Karpas-422 (cell line): ENCODE results near the gene SCN5A. TPM values are rescaled to one million over a fixed set of nuclear protein-coding genes. Genes with fewer than 3 reads are reported as not detected.

Experiments
- DNase-seq: peaks from one replicate; pipeline ENCODE4 v3.0.0-alpha.2; 2015
- H2AFZ ChIP-seq: fragments of 200-600 bp; sonication (generic); 2 replicates; pipeline ENCODE4 v1.6.1; 2014; ENCODE audit warnings: antibody characterized with exemption, low read length, mixed read lengths
- H3K27ac ChIP-seq: fragments of 200-600 bp; sonication (generic); 2 replicates; pipeline ENCODE4 v1.5.1; 2014; ENCODE audit warnings: mild to moderate bottlenecking, low read length, moderate library complexity
- H3K27me3 ChIP-seq: fragments of 200-600 bp; sonication (generic); 2 replicates; pipeline ENCODE4 v1.6.1; 2014; ENCODE audit warnings: low read length, mixed read lengths
- H3K36me3 ChIP-seq: fragments of 200-600 bp; sonication (generic); 2 replicates; pipeline ENCODE4 v1.6.1; 2014; ENCODE audit warnings: low read length, mixed read lengths; ENCODE audit not compliant: insufficient read depth
- H3K4me1 ChIP-seq: fragments of 200-600 bp; sonication (generic); 2 replicates; pipeline ENCODE4 v1.6.1; 2014; ENCODE audit warnings: mild to moderate bottlenecking, low read length, mixed read lengths
- H3K4me2 ChIP-seq: fragments of 200-600 bp; sonication (generic); 2 replicates; pipeline ENCODE4 v1.6.1; 2014; ENCODE audit warnings: low read length, low read depth, mild to moderate bottlenecking; ENCODE audit not compliant: poor library complexity, severe bottlenecking
- H3K4me3 ChIP-seq: fragments of 200-600 bp; sonication (generic); 2 replicates; pipeline ENCODE4 v1.5.1; 2014; ENCODE audit warnings: mild to moderate bottlenecking, antibody characterized with exemption, low read length, mixed read lengths
- H3K79me2 ChIP-seq: fragments of 200-600 bp; sonication (generic); 2 replicates; pipeline ENCODE4 v1.6.1; 2014; ENCODE audit warnings: mild to moderate bottlenecking, low read length, mixed read lengths
- H3K9ac ChIP-seq: fragments of 200-600 bp; sonication (generic); 2 replicates; pipeline ENCODE4 v1.6.0; 2014; ENCODE audit warnings: low read length
- H3K9me2 ChIP-seq: fragments of 200-600 bp; sonication (generic), shearing (Covaris generic); replicated peaks from 2 replicates; pipeline ENCODE4 v1.6.0; 2014; ENCODE audit warnings: mild to moderate bottlenecking, low read length, moderate library complexity; ENCODE audit not compliant: insufficient read depth
- H3K9me3 ChIP-seq: fragments of 300-700, 200-600 bp; sonication (generic); 2 replicates; pipeline ENCODE4 v1.6.1; 2014; ENCODE audit warnings: low read length, mixed read lengths
- H4K20me1 ChIP-seq: fragments of 200-600 bp; sonication (generic); 2 replicates; pipeline ENCODE4 v1.6.1; 2014; ENCODE audit warnings: mild to moderate bottlenecking, antibody characterized with exemption, low read length, low read depth; ENCODE audit not compliant: insufficient read depth
- total RNA-seq: library from RNA; depleted of rRNA; stranded (reverse); fragments of >200 nt; shearing (Covaris generic); gene quantifications from 2 replicates; pipeline ENCODE4 v1.2.3, GENCODE V29; 2014; ENCODE audit warnings: low replicate concordance

The SCN5A gene
- total RNA-seq, 1 experiment from 2014 or later = not detected

- Histone ChIP-seq H3K4me1 (no peaks in the 10 kb centered on the region), H3K27ac (no peak overlapping the region), H3K79me2 (no peaks in the 10 kb centered on the region), H4K20me1 (no peaks in the 10 kb centered on the region), H3K27me3 (no peaks in the 10 kb centered on the region), H3K36me3 (no peaks in the 10 kb centered on the region), H3K9me2 (no peaks in the 10 kb centered on the region), H3K9ac (no peak overlapping the region), H3K4me2 (no peak overlapping the region), H3K4me3 (no peak overlapping the region), H2AFZ (no peak overlapping the region), H3K9me3 (no peaks in the 10 kb centered on the region)
- no peak for DNase-seq
These were observed 11.1 kb downstream of the SCN5A start for GRCh38 chr3:38638354-38638753.

DNA sequence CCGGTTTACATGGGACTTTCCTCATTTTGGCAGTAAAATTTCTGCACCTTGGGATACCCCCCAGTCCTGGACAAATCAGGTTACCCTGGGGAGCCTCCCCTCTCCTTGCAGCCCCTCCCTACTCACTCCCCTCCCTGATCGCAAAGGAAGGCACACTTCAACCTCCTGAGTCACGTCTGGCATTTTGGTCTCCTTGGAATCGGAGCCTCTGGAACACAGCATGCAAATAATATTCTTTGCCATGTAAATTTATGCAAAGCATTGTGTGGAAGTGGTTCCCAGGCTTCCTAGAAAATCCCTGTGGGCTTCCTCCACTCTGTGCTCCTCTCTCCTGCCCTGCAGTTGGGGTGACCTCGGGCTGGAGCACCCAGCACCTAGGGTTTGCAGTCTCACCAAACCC is 11.6 kb downstream of the SCN5A start:
- Histone ChIP-seq H3K79me2 (no peaks in the 10 kb centered on the region), H3K27ac (no peak overlapping the region), H2AFZ (no peak overlapping the region), H3K9me2 (no peaks in the 10 kb centered on the region), H3K4me3 (no peak overlapping the region), H3K9me3 (no peaks in the 10 kb centered on the region), H3K27me3 (no peaks in the 10 kb centered on the region), H4K20me1 (no peaks in the 10 kb centered on the region), H3K9ac (no peak overlapping the region), H3K4me1 (no peaks in the 10 kb centered on the region), H3K4me2 (no peak overlapping the region), H3K36me3 (no peaks in the 10 kb centered on the region)
- DNase-seq = no peak

GRCh38 chr3:38636881-38637280 is 12.6 kb downstream of the SCN5A start:
- H3K27ac ChIP-seq = no peak overlapping the region

GRCh38 chr3:38636464-38636863 is 13.0 kb downstream of the SCN5A start:
- Histone ChIP-seq H3K27ac (no peak overlapping the region), H3K9me3 (no peaks in the 10 kb centered on the region), H3K4me3 (no peak overlapping the region), H3K4me2 (no peak overlapping the region), H3K9ac (no peak overlapping the region), H4K20me1 (no peaks in the 10 kb centered on the region), H3K4me1 (no peaks in the 10 kb centered on the region), H3K79me2 (no peaks in the 10 kb centered on the region), H2AFZ (no peak overlapping the region), H3K27me3 (no peaks in the 10 kb centered on the region), H3K36me3 (no peaks in the 10 kb centered on the region), H3K9me2 (no peaks in the 10 kb centered on the region)
- DNase-seq = no peak

More at GRCh38 chr3:38636881-38637280, 12.6 kb downstream of the SCN5A start:
- Histone ChIP-seq H3K36me3 (no peaks in the 10 kb centered on the region), H3K4me2 (no peak overlapping the region), H3K9me3 (no peaks in the 10 kb centered on the region), H4K20me1 (no peaks in the 10 kb centered on the region), H3K4me3 (no peak overlapping the region), H2AFZ (no peak overlapping the region), H3K9me2 (no peaks in the 10 kb centered on the region), H3K9ac (no peak overlapping the region), H3K79me2 (no peaks in the 10 kb centered on the region), H3K27me3 (no peaks in the 10 kb centered on the region), H3K4me1 (no peaks in the 10 kb centered on the region)
- no peak for DNase-seq

- Histone ChIP-seq H3K27ac (no peak overlapping the region), H3K4me1 (no peaks in the 10 kb centered on the region), H3K9me3 (no peaks in the 10 kb centered on the region), H3K4me3 (no peak overlapping the region), H4K20me1 (no peaks in the 10 kb centered on the region), H3K9me2 (no peaks in the 10 kb centered on the region), H3K27me3 (no peaks in the 10 kb centered on the region), H3K4me2 (no peak overlapping the region), H3K79me2 (no peaks in the 10 kb centered on the region), H3K36me3 (no peaks in the 10 kb centered on the region), H2AFZ (no peak overlapping the region), H3K9ac (no peak overlapping the region)
- no peak for DNase-seq
These were observed 15.4 kb downstream of the SCN5A start for GRCh38 chr3:38634111-38634510.

GRCh38 chr3:38632989-38633388 is 16.5 kb downstream of the SCN5A start:
- Histone ChIP-seq H3K36me3 (no peaks in the 10 kb centered on the region), H2AFZ (no peak overlapping the region), H4K20me1 (no peaks in the 10 kb centered on the region), H3K4me3 (no peak overlapping the region), H3K9ac (no peak overlapping the region), H3K4me2 (no peak overlapping the region), H3K4me1 (peaks cover 6% of the 10 kb centered on the region), H3K9me2 (no peaks in the 10 kb centered on the region), H3K9me3 (no peaks in the 10 kb centered on the region), H3K27ac (no peak overlapping the region), H3K27me3 (no peaks in the 10 kb centered on the region), H3K79me2 (no peaks in the 10 kb centered on the region)
- no peak for DNase-seq

DNA sequence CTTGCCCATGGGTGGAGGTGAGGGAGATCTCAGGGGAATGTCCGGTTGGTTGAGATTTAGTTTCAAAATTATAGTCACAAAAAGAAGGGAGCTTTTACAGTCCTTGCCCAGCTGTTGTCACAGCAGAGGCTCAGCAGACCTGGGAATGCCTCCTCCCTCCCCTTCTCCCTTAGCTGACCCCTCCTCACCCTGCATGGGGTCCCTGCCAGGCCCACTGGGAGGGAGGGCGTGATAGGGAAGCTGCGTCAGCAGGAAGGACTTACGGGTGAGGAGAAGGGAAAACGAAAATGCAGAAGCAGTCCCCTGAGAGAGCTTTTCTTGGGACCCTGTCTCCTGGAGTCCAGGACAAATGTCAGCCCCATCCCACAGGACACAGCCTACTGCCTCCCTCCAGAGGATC is 18.9 kb downstream of the SCN5A start:
- Histone ChIP-seq H3K36me3 (no peaks in the 10 kb centered on the region), H3K9me2 (no peaks in the 10 kb centered on the region), H3K4me1 (peaks cover 6% of the 10 kb centered on the region), H3K4me2 (no peak overlapping the region), H2AFZ (no peak overlapping the region), H3K79me2 (no peaks in the 10 kb centered on the region), H3K4me3 (no peak overlapping the region), H3K9me3 (no peaks in the 10 kb centered on the region), H3K27me3 (no peaks in the 10 kb centered on the region), H4K20me1 (no peaks in the 10 kb centered on the region), H3K27ac (no peak overlapping the region), H3K9ac (no peak overlapping the region)
- DNase-seq = no peak

- H3K27ac ChIP-seq = no peak overlapping the region
- H3K4me3 ChIP-seq = no peak overlapping the region
- H3K36me3 ChIP-seq = no peaks in the 10 kb centered on the region
- no peaks in the 10 kb centered on the region for H3K9me3 ChIP-seq
- H3K9ac ChIP-seq = no peak overlapping the region
- peaks cover 6% of the 10 kb centered on the region for H3K4me1 ChIP-seq
- DNase-seq = no peak
- H3K9me2 ChIP-seq = no peaks in the 10 kb centered on the region
- no peak overlapping the region for H3K4me2 ChIP-seq
- no peaks in the 10 kb centered on the region for H3K27me3 ChIP-seq
- no peak overlapping the region for H2AFZ ChIP-seq
- H3K79me2 ChIP-seq = no peaks in the 10 kb centered on the region
- no peaks in the 10 kb centered on the region for H4K20me1 ChIP-seq
These were observed 19.4 kb downstream of the SCN5A start for GRCh38 chr3:38630070-38630469.

DNA sequence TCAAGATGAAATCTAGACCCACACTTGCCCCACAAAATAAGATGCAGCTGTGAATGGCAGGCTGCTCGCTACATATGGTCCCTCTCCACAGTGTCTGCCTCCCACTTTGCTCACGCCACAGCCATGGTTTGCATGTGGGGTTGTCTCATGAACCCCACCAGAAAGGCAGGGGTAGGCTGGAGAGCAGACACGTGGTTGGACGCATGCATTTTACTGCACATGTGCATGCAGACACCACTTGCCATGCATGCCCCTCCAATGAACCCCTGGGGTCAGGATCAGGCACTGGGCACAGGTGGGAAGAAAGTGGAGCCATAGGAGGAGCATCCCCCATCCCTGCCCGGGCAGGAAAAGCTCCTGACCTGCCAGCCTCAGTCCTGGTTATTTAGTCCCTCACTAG is 20.7 kb downstream of the SCN5A start:
- no peaks in the 10 kb centered on the region for H3K9me3 ChIP-seq
- H3K9me2 ChIP-seq = no peaks in the 10 kb centered on the region
- peaks cover 6% of the 10 kb centered on the region for H3K4me1 ChIP-seq
- no peaks in the 10 kb centered on the region for H4K20me1 ChIP-seq
- H3K4me3 ChIP-seq = no peak overlapping the region
- H3K9ac ChIP-seq = no peak overlapping the region
- no peaks in the 10 kb centered on the region for H3K36me3 ChIP-seq
- no peak overlapping the region for H2AFZ ChIP-seq
- no peak for DNase-seq
- no peak overlapping the region for H3K4me2 ChIP-seq
- no peak overlapping the region for H3K27ac ChIP-seq
- no peaks in the 10 kb centered on the region for H3K27me3 ChIP-seq
- H3K79me2 ChIP-seq = no peaks in the 10 kb centered on the region
